IMR-90 (cell line): ENCODE data around the gene CD80. TPM values are rescaled to one million over a fixed set of nuclear protein-coding genes. Genes with fewer than 3 reads are reported as not detected.

Source experiments
- CEBPB ChIP-seq: IDR thresholded peaks from 2 replicates; pipeline ENCODE4 v1.6.1; 2012; ENCODE audit warnings: low read depth, low read length, improper control_type of control experiment
- CHD1 ChIP-seq: IDR thresholded peaks from 2 replicates; pipeline ENCODE4 v1.6.1; 2012; ENCODE audit warnings: low read depth, low read length, improper control_type of control experiment
- MAZ ChIP-seq: IDR thresholded peaks from 2 replicates; pipeline ENCODE4 v1.6.1; 2012; ENCODE audit warnings: low read depth, mild to moderate bottlenecking, low read length, improper control_type of control experiment, moderate library complexity, borderline replicate concordance
- MXI1 ChIP-seq: IDR thresholded peaks from 2 replicates; pipeline ENCODE4 v1.6.1; 2012; ENCODE audit warnings: low read depth, mild to moderate bottlenecking, low read length, moderate library complexity, borderline replicate concordance
- POLR2A ChIP-seq: IDR thresholded peaks from 2 replicates; pipeline ENCODE4 v1.6.1; 2012; ENCODE audit warnings: mild to moderate bottlenecking, low read depth, low read length
- RAD21 ChIP-seq: IDR thresholded peaks from 2 replicates; pipeline ENCODE4 v1.6.1; 2012; ENCODE audit warnings: low read length, improper control_type of control experiment
- RCOR1 ChIP-seq: IDR thresholded peaks from 2 replicates; pipeline ENCODE4 v1.6.1; 2012; ENCODE audit warnings: mild to moderate bottlenecking, low read length, improper control_type of control experiment; ENCODE audit not compliant: insufficient replicate concordance
- RFX5 ChIP-seq: IDR thresholded peaks from 2 replicates; pipeline ENCODE4 v1.8.0; 2012; ENCODE audit warnings: low read depth, mild to moderate bottlenecking, low read length, moderate library complexity
- polyA plus RNA-seq, 3 experiments: library from polyadenylated mRNA; depleted of rRNA; stranded (reverse); fragments of >200 nt; gene quantifications; 2 replicates each; pipeline ENCODE4 v1.2.3, GENCODE V29; 2012; ENCODE audit warnings: low replicate concordance in 1 of 3
- total RNA-seq: library from RNA; depleted of rRNA; stranded (reverse); fragments of >200 nt; gene quantifications from 2 replicates; pipeline ENCODE4 v1.2.3, GENCODE V29; 2012
- TF ChIP-seq, protein P1 (sequence below): fragments of 150-350 bp; IDR thresholded peaks from 2 replicates; pipeline ENCODE4 v1.6.1; 2017; ENCODE audit warnings: mild to moderate bottlenecking, antibody characterized with exemption, low read length, low read depth

Gene CD80
- total and polyA plus RNA-seq, 2 of the 4 experiments (the other 2 are of a cell fraction) = not detected

DNA sequence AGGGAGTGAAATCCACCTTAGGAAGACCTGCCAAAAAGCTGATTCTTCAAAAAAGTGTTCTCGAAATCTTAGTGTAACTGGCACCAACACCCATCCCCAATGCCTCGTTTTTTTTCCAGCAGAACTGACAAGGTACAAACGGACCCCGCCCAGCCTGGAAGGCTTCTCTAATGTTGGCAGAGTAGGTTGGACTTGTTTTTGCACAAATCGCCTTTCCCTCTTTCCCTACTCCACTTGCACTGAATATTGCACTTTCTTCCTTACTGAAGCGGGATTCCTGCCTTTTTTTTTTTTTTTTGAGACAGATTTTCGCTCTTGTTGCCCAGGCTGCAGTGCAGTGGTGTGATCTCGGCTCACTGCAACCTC, 61.6 kb downstream of the CD80 start (continued):
- TF ChIP-seq, protein P1, sequence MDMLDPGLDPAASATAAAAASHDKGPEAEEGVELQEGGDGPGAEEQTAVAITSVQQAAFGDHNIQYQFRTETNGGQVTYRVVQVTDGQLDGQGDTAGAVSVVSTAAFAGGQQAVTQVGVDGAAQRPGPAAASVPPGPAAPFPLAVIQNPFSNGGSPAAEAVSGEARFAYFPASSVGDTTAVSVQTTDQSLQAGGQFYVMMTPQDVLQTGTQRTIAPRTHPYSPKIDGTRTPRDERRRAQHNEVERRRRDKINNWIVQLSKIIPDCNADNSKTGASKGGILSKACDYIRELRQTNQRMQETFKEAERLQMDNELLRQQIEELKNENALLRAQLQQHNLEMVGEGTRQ = no peak
- TF ChIP-seq POLR2A (no peak), MAZ (no peak), CEBPB (no peak), RAD21 (no peak), MXI1 (no peak), RCOR1 (no peak), CHD1 (no peak), RFX5 (no peak)
